OCI-LY1 (cell line): ENCODE results near the gene OR52N1.

Experiments used
- H2AFZ ChIP-seq: fragments of 200-600 bp; sonication (generic), shearing (Covaris generic); 2 replicates; pipeline ENCODE4 v1.6.0; 2014; ENCODE audit warnings: antibody characterized with exemption, mild to moderate bottlenecking, low read length
- H3F3A ChIP-seq: fragments of 200-600 bp; sonication (generic), shearing (Covaris generic); 2 replicates; pipeline ENCODE4 v1.6.0; 2014; ENCODE audit warnings: mild to moderate bottlenecking, antibody characterized with exemption, low read length, moderate library complexity; ENCODE audit not compliant: insufficient read depth
- H3K27ac ChIP-seq: fragments of 200-600 bp; sonication (generic); 2 replicates; pipeline ENCODE4 v1.5.1; 2014; ENCODE audit warnings: low read length, mixed run types, mild to moderate bottlenecking, low read depth; ENCODE audit not compliant: poor library complexity, severe bottlenecking
- H3K27me3 ChIP-seq: fragments of 200-600 bp; sonication (generic); 2 replicates; pipeline ENCODE4 v1.6.0; 2014; ENCODE audit warnings: antibody characterized with exemption, mild to moderate bottlenecking, low read length, moderate library complexity; ENCODE audit not compliant: insufficient read depth
- H3K36me3 ChIP-seq: fragments of 200-600 bp; sonication (generic); 2 replicates; pipeline ENCODE4 v1.6.1; 2014; ENCODE audit warnings: mild to moderate bottlenecking, antibody characterized with exemption, low read length, moderate library complexity, mixed read lengths; ENCODE audit not compliant: insufficient read depth
- H3K4me1 ChIP-seq: fragments of 200-600 bp; sonication (generic); 2 replicates; pipeline ENCODE4 v1.5.1; 2014; ENCODE audit warnings: mild to moderate bottlenecking, low read length, moderate library complexity; ENCODE audit not compliant: insufficient read depth, severe bottlenecking
- H3K4me2 ChIP-seq: fragments of 200-600 bp; sonication (generic), shearing (Covaris generic); 2 replicates; pipeline ENCODE4 v1.6.1; 2014; ENCODE audit warnings: low read length
- H3K4me3 ChIP-seq: fragments of 200-600 bp; sonication (generic); 2 replicates; pipeline ENCODE4 v1.5.1; 2014; ENCODE audit warnings: low read length, low read depth, mild to moderate bottlenecking, mixed read lengths; ENCODE audit not compliant: poor library complexity, severe bottlenecking
- H3K79me2 ChIP-seq: fragments of 200-600 bp; shearing (Covaris generic); 2 replicates; pipeline ENCODE4 v1.6.1; 2016; ENCODE audit warnings: mixed run types, low read length, mixed read lengths; ENCODE audit not compliant: insufficient read depth
- H3K9ac ChIP-seq: fragments of 200-600 bp; sonication (generic), shearing (Covaris generic); 2 replicates; pipeline ENCODE4 v1.6.1; 2014; ENCODE audit warnings: mild to moderate bottlenecking, low read length, mixed read lengths
- H3K9me2 ChIP-seq: fragments of 200-600 bp; sonication (generic), shearing (Covaris generic); 2 replicates; pipeline ENCODE4 v1.6.1; 2014; ENCODE audit warnings: low read depth, mild to moderate bottlenecking, low read length, mixed read lengths
- H3K9me3 ChIP-seq: fragments of 200-600 bp; shearing (Covaris generic); 2 replicates; pipeline ENCODE4 v1.6.1; 2014; ENCODE audit warnings: low read length, mixed read lengths
- H4K20me1 ChIP-seq: fragments of 200-600 bp; sonication (generic), shearing (Covaris generic); 2 replicates; pipeline ENCODE4 v1.6.0; 2016; ENCODE audit warnings: mild to moderate bottlenecking, low read length; ENCODE audit not compliant: insufficient read depth
- CTCF ChIP-seq: fragments of 200-600 bp; sonication (generic), shearing (Covaris generic); IDR thresholded peaks from 2 replicates; pipeline ENCODE4 v1.5.1; 2017; ENCODE audit warnings: mild to moderate bottlenecking, antibody characterized with exemption, low read length, moderate library complexity, mixed read lengths
- EZH2 ChIP-seq: fragments of 200-600 bp; sonication (generic), shearing (Covaris generic); IDR thresholded peaks from 2 replicates; pipeline ENCODE4 v1.8.0; 2017; ENCODE audit warnings: borderline replicate concordance, mixed run types, mild to moderate bottlenecking, antibody characterized with exemption, low read length, moderate library complexity, mixed read lengths

The OR52N1 gene

GRCh38 chr11:5807580-5807979, 16.5 kb upstream of the OR52N1 start:
- Histone ChIP-seq H3K4me3 (no peak overlapping the region), H3K4me1 (no peaks in the 10 kb centered on the region), H2AFZ (no peak overlapping the region), H3F3A (no peaks in the 10 kb centered on the region), H3K9me3 (no peaks in the 10 kb centered on the region), H3K9me2 (no peaks in the 10 kb centered on the region), H3K4me2 (no peak overlapping the region), H3K79me2 (no peaks in the 10 kb centered on the region), H4K20me1 (no peaks in the 10 kb centered on the region), H3K36me3 (no peaks in the 10 kb centered on the region), H3K9ac (no peak overlapping the region), H3K27ac (no peak overlapping the region), H3K27me3 (no peaks in the 10 kb centered on the region)
- no peak for TF ChIP-seq EZH2
- no peak for TF ChIP-seq CTCF

- no peaks in the 10 kb centered on the region for H3K79me2 ChIP-seq
- no peaks in the 10 kb centered on the region for H3F3A ChIP-seq
- H3K27me3 ChIP-seq = no peaks in the 10 kb centered on the region
- no peaks in the 10 kb centered on the region for H3K36me3 ChIP-seq
- no peaks in the 10 kb centered on the region for H3K9me2 ChIP-seq
- H2AFZ ChIP-seq = no peak overlapping the region
- no peak overlapping the region for H3K4me3 ChIP-seq
- no peaks in the 10 kb centered on the region for H3K4me1 ChIP-seq
- H3K4me2 ChIP-seq = no peak overlapping the region
- H4K20me1 ChIP-seq = no peaks in the 10 kb centered on the region
- no peak overlapping the region for H3K9ac ChIP-seq
- H3K9me3 ChIP-seq = no peaks in the 10 kb centered on the region
- H3K27ac ChIP-seq = no peak overlapping the region
- no peak for TF ChIP-seq EZH2
- TF ChIP-seq CTCF = no peak
Measured at GRCh38 chr11:5803982-5804381, 12.9 kb upstream of the OR52N1 start.

- H3K4me3 ChIP-seq = no peak overlapping the region
- no peaks in the 10 kb centered on the region for H3K9me3 ChIP-seq
- no peaks in the 10 kb centered on the region for H4K20me1 ChIP-seq
- H3K79me2 ChIP-seq = no peaks in the 10 kb centered on the region
- no peaks in the 10 kb centered on the region for H3K9me2 ChIP-seq
- no peaks in the 10 kb centered on the region for H3F3A ChIP-seq
- no peaks in the 10 kb centered on the region for H3K4me1 ChIP-seq
- no peak overlapping the region for H2AFZ ChIP-seq
- no peaks in the 10 kb centered on the region for H3K36me3 ChIP-seq
- H3K4me2 ChIP-seq = no peak overlapping the region
- H3K27me3 ChIP-seq = no peaks in the 10 kb centered on the region
- TF ChIP-seq CTCF = no peak
- TF ChIP-seq EZH2 = no peak
- H3K9ac ChIP-seq = no peak overlapping the region
- H3K27ac ChIP-seq = no peak overlapping the region
Measured at GRCh38 chr11:5796541-5796940, 5.5 kb upstream of the OR52N1 start.
